ENCODE measurements around the gene SEMA4D.
A peak's percentile ranks its signal among the peaks of the same experiment; 100 is the strongest.

Gene SEMA4D

GRCh38 chr9:89529243-89530035, 31.5 kb upstream of the SEMA4D start:
- Histone ChIP-seq H3K27me3 (ENCODE audit: insufficient read depth, low read length, poor library complexity, severe bottlenecking) (no peaks in the 10 kb centered on the region), H3K4me2 (ENCODE audit: low read depth, low read length, poor library complexity, severe bottlenecking) (peak overlapping the region; percentile 93)
- TF ChIP-seq CTCF (conservative IDR thresholded peaks at IDR 0.05; ENCODE audit: low read length) (no peak), EZH2phosphoT487 (IDR thresholded peaks at IDR 0.05; ENCODE audit: borderline replicate concordance) (no peak)

GRCh38 chr9:89528540-89528939, 30.6 kb upstream of the SEMA4D start:
- Histone ChIP-seq H3K36me3 (ENCODE audit: insufficient read depth, low read length) (no peaks in the 10 kb centered on the region), H4K20me1 (ENCODE audit: insufficient read depth, low read length, poor library complexity, severe bottlenecking) (no peaks in the 10 kb centered on the region), H3K9me3 (ENCODE audit: insufficient read depth, low read depth, low read length) (no peaks in the 10 kb centered on the region), H3F3A (ENCODE audit: low read depth) (peaks cover 18% of the 10 kb centered on the region), H3K9ac (ENCODE audit: low read depth, low read length, poor library complexity, severe bottlenecking) (peak overlapping the region; percentile 77), H3K4me1 (ENCODE audit: insufficient read depth, low read length, poor library complexity, severe bottlenecking) (peaks cover 98% of the 10 kb centered on the region), H3K4me2 (ENCODE audit: low read depth, low read length, poor library complexity, severe bottlenecking) (peak overlapping the region; percentile 93), H3K9me2 (replicated peaks; ENCODE audit: low read depth, low read length) (no peaks in the 10 kb centered on the region), H3K4me3 (ENCODE audit: low read length, poor library complexity, severe bottlenecking) (peak overlapping the region; percentile 68), H2AFZ (ENCODE audit: low read length) (no peak overlapping the region), H3K79me2 (ENCODE audit: insufficient read depth, low read length) (peaks cover 36% of the 10 kb centered on the region; the same call in 1 of the 2 replicates), H3K27me3 (ENCODE audit: insufficient read depth, low read length, poor library complexity, severe bottlenecking) (no peaks in the 10 kb centered on the region)
- no peak for TF ChIP-seq EZH2phosphoT487 (IDR thresholded peaks at IDR 0.05; ENCODE audit: borderline replicate concordance)
- TF ChIP-seq CTCF (conservative IDR thresholded peaks at IDR 0.05; ENCODE audit: low read length), result no peak

More at GRCh38 chr9:89529243-89530035, 31.5 kb upstream of the SEMA4D start:
- H2AFZ ChIP-seq (ENCODE audit: low read length), result no peak overlapping the region
- peak overlapping the region; percentile 68 for H3K4me3 ChIP-seq (ENCODE audit: low read length, poor library complexity, severe bottlenecking)
- no peaks in the 10 kb centered on the region for H4K20me1 ChIP-seq (ENCODE audit: insufficient read depth, low read length, poor library complexity, severe bottlenecking)
- H3K36me3 ChIP-seq (ENCODE audit: insufficient read depth, low read length), result no peaks in the 10 kb centered on the region
- no peaks in the 10 kb centered on the region for H3K9me3 ChIP-seq (ENCODE audit: insufficient read depth, low read depth, low read length)
- H3K79me2 ChIP-seq (ENCODE audit: insufficient read depth, low read length), result peaks cover 32% of the 10 kb centered on the region; the same call in 1 of the 2 replicates
- peaks cover 98% of the 10 kb centered on the region for H3K4me1 ChIP-seq (ENCODE audit: insufficient read depth, low read length, poor library complexity, severe bottlenecking)
- no peaks in the 10 kb centered on the region for H3K9me2 ChIP-seq (replicated peaks; ENCODE audit: low read depth, low read length)
- H3K9ac ChIP-seq (ENCODE audit: low read depth, low read length, poor library complexity, severe bottlenecking), result peak overlapping the region; percentile 77
- H3F3A ChIP-seq (ENCODE audit: low read depth), result peaks cover 16% of the 10 kb centered on the region

GRCh38 chr9:89528131-89528530, 30.2 kb upstream of the SEMA4D start:
- Histone ChIP-seq H3K79me2 (ENCODE audit: insufficient read depth, low read length) (peaks cover 37% of the 10 kb centered on the region; the same call in 1 of the 2 replicates), H3K4me2 (ENCODE audit: low read depth, low read length, poor library complexity, severe bottlenecking) (peak overlapping the region; percentile 93), H4K20me1 (ENCODE audit: insufficient read depth, low read length, poor library complexity, severe bottlenecking) (no peaks in the 10 kb centered on the region), H3K36me3 (ENCODE audit: insufficient read depth, low read length) (no peaks in the 10 kb centered on the region), H3K4me1 (ENCODE audit: insufficient read depth, low read length, poor library complexity, severe bottlenecking) (peaks cover 98% of the 10 kb centered on the region), H3K9me3 (ENCODE audit: insufficient read depth, low read depth, low read length) (no peaks in the 10 kb centered on the region), H3F3A (ENCODE audit: low read depth) (peaks cover 22% of the 10 kb centered on the region), H3K9me2 (replicated peaks; ENCODE audit: low read depth, low read length) (no peaks in the 10 kb centered on the region), H3K27me3 (ENCODE audit: insufficient read depth, low read length, poor library complexity, severe bottlenecking) (no peaks in the 10 kb centered on the region), H3K4me3 (ENCODE audit: low read length, poor library complexity, severe bottlenecking) (peak overlapping the region; percentile 68), H2AFZ (ENCODE audit: low read length) (no peak overlapping the region), H3K9ac (ENCODE audit: low read depth, low read length, poor library complexity, severe bottlenecking) (peak overlapping the region; percentile 77)
- TF ChIP-seq CTCF (conservative IDR thresholded peaks at IDR 0.05; ENCODE audit: low read length) (no peak), EZH2phosphoT487 (IDR thresholded peaks at IDR 0.05; ENCODE audit: borderline replicate concordance) (no peak)
